PC-3 (cell line): ENCODE measurements around the gene STIM1. TPM values are rescaled to one million over a fixed set of nuclear protein-coding genes. Genes with fewer than 3 reads are reported as not detected.

Source experiments
- ATAC-seq: fragments of 200-7000 bp; cut with Tn5 transposase; 2 replicates; pipeline ENCODE4 v1.9.1; 2020; ENCODE audit warnings: mild to moderate bottlenecking, moderate library complexity
- BruUV-seq: library from RNA; stranded (reverse); fragments of 400-500 nt; replicated peaks from 2 replicates; lab custom pipeline; 2021; lab: Mats Ljungman, UMichigan
- CTCF ChIA-PET: fragments of 300-600 bp; sonication (Branson Sonifier 250); formaldehyde crosslinking; loops from one replicate; lab custom pipeline; 2022; ENCODE audit warnings: antibody characterized with exemption; lab: Charles Lee
- POLR2A ChIA-PET: fragments of 300-600 bp; sonication (Branson Sonifier 250); formaldehyde crosslinking; loops from one replicate; lab custom pipeline; 2022; ENCODE audit warnings: antibody characterized with exemption; ENCODE audit not compliant: unreplicated experiment; lab: Charles Lee
- DNase-seq: peaks from one replicate; pipeline ENCODE4 v3.0.0-alpha.2; 2015
- H2AFZ ChIP-seq: fragments of 300-600 bp; sonication (generic); 2 replicates; pipeline ENCODE4 v1.6.0; 2016; ENCODE audit warnings: antibody characterized with exemption, low read length
- H3F3A ChIP-seq: fragments of 300-600 bp; sonication (generic); one replicate; pipeline ENCODE4 v1.6.0; 2017; ENCODE audit warnings: antibody characterized with exemption, low read length, control low read depth, mild to moderate bottlenecking; ENCODE audit not compliant: unreplicated experiment
- H3K27ac ChIP-seq: fragments of 300-600 bp; sonication (generic); 2 replicates; pipeline ENCODE4 v1.5.1; 2016; ENCODE audit warnings: mild to moderate bottlenecking, low read length
- H3K27me3 ChIP-seq: fragments of 300-600 bp; sonication (generic); 2 replicates; pipeline ENCODE4 v1.6.1; 2016; ENCODE audit warnings: low read length, mixed read lengths
- H3K36me3 ChIP-seq: fragments of 300-600 bp; sonication (generic); 2 replicates; pipeline ENCODE4 v1.6.1; 2016; ENCODE audit warnings: low read depth, mixed run types, low read length, mixed read lengths
- H3K4me1 ChIP-seq: fragments of 300-600 bp; sonication (generic); 2 replicates; pipeline ENCODE4 v1.5.1; 2016; ENCODE audit warnings: low read length; ENCODE audit not compliant: insufficient read depth
- H3K4me2 ChIP-seq: fragments of 300-600 bp; sonication (generic); 2 replicates; pipeline ENCODE4 v1.6.0; 2016; ENCODE audit warnings: low read length
- H3K4me3 ChIP-seq: fragments of 300-600 bp; sonication (generic); 2 replicates; pipeline ENCODE4 v1.5.1; 2016; ENCODE audit warnings: mild to moderate bottlenecking, low read length, mixed read lengths
- H3K79me2 ChIP-seq: fragments of 300-600 bp; sonication (generic); 2 replicates; pipeline ENCODE4 v1.6.1; 2017; ENCODE audit warnings: low read length, mixed read lengths
- H3K9ac ChIP-seq: fragments of 300-600 bp; sonication (generic); 2 replicates; pipeline ENCODE4 v1.6.0; 2016; ENCODE audit warnings: mild to moderate bottlenecking, low read length
- H3K9me2 ChIP-seq: fragments of 300-600 bp; sonication (generic); replicated peaks from 2 replicates; pipeline ENCODE4 v1.6.1; 2016; ENCODE audit warnings: mixed run types, low read length, mixed read lengths
- H3K9me3 ChIP-seq: fragments of 300-600 bp; sonication (generic); 2 replicates; pipeline ENCODE4 v1.6.1; 2016; ENCODE audit warnings: low read length, mixed read lengths
- H4K20me1 ChIP-seq: fragments of 300-600 bp; sonication (generic); 2 replicates; pipeline ENCODE4 v1.6.1; 2016; ENCODE audit warnings: low read length, mixed read lengths
- EZH2 ChIP-seq: fragments of 300-600 bp; sonication (generic); IDR thresholded peaks from one replicate; pipeline ENCODE4 v1.6.1; 2017; ENCODE audit warnings: antibody characterized with exemption, mild to moderate bottlenecking, low read length; ENCODE audit not compliant: unreplicated experiment
- EZH2phosphoT487 ChIP-seq: fragments of 300-600 bp; sonication (generic); IDR thresholded peaks from 2 replicates; pipeline ENCODE4 v1.6.1; 2018; ENCODE audit warnings: mild to moderate bottlenecking, antibody characterized with exemption, low read length, borderline replicate concordance
- intact Hi-C: fragments of 100-400 bp; cut with micrococcal nuclease; formaldehyde crosslinking; loops from 2 replicates; pipeline ENCODE4 v1.9.0; 2023
- total RNA-seq: library from RNA; depleted of rRNA; stranded (reverse); fragments of >200 nt; gene quantifications from 2 replicates; pipeline ENCODE4 v1.2.3, GENCODE V29; 2014
- TF ChIP-seq, protein P1 (sequence below): fragments of 300-600 bp; sonication (generic); conservative IDR thresholded peaks from 2 replicates; pipeline ENCODE4 v1.5.1; 2017; ENCODE audit warnings: antibody characterized with exemption, low read depth, mild to moderate bottlenecking, low read length

STIM1 gene
- total RNA-seq, 1 experiment from 2014 or later = 22.8 TPM

DNA sequence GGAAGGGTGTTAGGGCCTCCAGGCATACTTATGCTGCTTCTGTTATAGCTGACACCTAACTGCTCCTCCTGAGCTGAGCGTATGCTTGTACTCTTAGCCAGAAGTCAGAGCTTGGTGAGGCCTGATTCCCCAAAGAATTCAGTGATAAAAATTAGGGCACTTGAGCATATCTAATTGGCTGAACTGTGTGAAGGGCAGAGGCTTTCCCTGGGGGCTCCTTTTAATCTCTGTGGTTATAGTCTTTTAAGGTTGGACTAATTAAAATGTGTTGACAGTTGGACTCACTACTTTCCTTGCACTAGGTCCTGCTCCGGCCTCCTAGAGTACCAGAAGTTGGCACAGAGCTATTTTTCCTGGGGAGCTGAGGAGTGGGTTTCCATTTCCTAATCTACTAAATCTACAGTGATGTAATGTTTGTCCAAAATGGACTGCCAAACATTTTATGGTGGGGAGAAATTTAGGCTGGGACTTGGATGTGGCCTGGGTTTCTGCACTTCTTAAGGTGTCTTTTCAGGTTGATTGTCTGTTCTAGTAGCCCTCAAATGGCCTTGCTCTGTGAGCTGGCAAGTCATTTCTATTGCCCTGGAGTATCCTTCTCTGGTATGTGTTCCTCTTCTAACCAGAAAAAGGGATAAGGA, 18.4 kb downstream of the STIM1 start:
- Histone ChIP-seq H3K79me2 (peaks cover 56% of the 10 kb centered on the region), H4K20me1 (no peaks in the 10 kb centered on the region), H3K27ac (no peak overlapping the region), H3K9me2 (no peaks in the 10 kb centered on the region), H3K4me1 (peaks cover 13% of the 10 kb centered on the region), H3K36me3 (no peaks in the 10 kb centered on the region), H3K9me3 (no peaks in the 10 kb centered on the region), H3K4me2 (no peak overlapping the region), H3K4me3 (no peak overlapping the region), H3F3A (no peaks in the 10 kb centered on the region), H3K27me3 (no peaks in the 10 kb centered on the region), H2AFZ (no peak overlapping the region), H3K9ac (no peak overlapping the region)
- DNase-seq = no peak
- CTCF ChIA-PET = no interaction called here
- TF ChIP-seq EZH2 = no peak
- TF ChIP-seq, protein P1, sequence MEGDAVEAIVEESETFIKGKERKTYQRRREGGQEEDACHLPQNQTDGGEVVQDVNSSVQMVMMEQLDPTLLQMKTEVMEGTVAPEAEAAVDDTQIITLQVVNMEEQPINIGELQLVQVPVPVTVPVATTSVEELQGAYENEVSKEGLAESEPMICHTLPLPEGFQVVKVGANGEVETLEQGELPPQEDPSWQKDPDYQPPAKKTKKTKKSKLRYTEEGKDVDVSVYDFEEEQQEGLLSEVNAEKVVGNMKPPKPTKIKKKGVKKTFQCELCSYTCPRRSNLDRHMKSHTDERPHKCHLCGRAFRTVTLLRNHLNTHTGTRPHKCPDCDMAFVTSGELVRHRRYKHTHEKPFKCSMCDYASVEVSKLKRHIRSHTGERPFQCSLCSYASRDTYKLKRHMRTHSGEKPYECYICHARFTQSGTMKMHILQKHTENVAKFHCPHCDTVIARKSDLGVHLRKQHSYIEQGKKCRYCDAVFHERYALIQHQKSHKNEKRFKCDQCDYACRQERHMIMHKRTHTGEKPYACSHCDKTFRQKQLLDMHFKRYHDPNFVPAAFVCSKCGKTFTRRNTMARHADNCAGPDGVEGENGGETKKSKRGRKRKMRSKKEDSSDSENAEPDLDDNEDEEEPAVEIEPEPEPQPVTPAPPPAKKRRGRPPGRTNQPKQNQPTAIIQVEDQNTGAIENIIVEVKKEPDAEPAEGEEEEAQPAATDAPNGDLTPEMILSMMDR = no peak
- no peak for TF ChIP-seq EZH2phosphoT487
- no TSS peak for BruUV-seq
- POLR2A ChIA-PET = no interaction called here
- intact Hi-C loops = no loop called here
- no peak for ATAC-seq

DNA sequence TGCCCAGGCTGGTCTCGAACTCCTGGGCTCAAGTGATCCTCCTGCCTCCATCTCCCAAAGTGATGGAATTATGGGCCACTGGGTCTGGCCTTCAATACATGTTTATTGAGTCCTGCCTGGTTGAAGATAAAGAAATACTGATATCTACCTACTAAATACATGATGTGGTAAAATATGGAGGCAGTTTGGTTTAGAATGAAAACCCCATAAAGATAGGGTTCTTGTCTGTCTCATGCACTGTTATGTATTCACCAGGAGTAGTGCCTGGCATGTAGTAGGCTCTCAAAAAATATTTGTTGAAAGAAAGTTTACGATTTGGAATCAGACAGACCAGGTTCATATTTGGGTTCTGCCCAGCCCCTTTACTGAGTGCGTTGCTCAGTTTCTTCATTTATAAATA, 21.1 kb downstream of the STIM1 start:
- Histone ChIP-seq H3F3A (no peaks in the 10 kb centered on the region), H2AFZ (no peak overlapping the region), H4K20me1 (no peaks in the 10 kb centered on the region), H3K4me1 (peaks cover 31% of the 10 kb centered on the region), H3K9me2 (no peaks in the 10 kb centered on the region), H3K9me3 (no peaks in the 10 kb centered on the region), H3K4me2 (no peak overlapping the region), H3K36me3 (no peaks in the 10 kb centered on the region), H3K4me3 (no peak overlapping the region), H3K9ac (no peak overlapping the region), H3K79me2 (peaks cover 50% of the 10 kb centered on the region), H3K27ac (peak overlapping the region; percentile 74; the same call in 1 of the 2 replicates), H3K27me3 (no peaks in the 10 kb centered on the region)
- BruUV-seq = no TSS peak
- ChIA-PET POLR2A (no interaction called here), CTCF (no interaction called here)
- ATAC-seq = no peak
- DNase-seq = no peak
- intact Hi-C loops = no loop called here
- TF ChIP-seq EZH2phosphoT487 (no peak), EZH2 (no peak)
- TF ChIP-seq, protein P1 = no peak
